ENCODE results near the gene ARPC4.

DNA sequence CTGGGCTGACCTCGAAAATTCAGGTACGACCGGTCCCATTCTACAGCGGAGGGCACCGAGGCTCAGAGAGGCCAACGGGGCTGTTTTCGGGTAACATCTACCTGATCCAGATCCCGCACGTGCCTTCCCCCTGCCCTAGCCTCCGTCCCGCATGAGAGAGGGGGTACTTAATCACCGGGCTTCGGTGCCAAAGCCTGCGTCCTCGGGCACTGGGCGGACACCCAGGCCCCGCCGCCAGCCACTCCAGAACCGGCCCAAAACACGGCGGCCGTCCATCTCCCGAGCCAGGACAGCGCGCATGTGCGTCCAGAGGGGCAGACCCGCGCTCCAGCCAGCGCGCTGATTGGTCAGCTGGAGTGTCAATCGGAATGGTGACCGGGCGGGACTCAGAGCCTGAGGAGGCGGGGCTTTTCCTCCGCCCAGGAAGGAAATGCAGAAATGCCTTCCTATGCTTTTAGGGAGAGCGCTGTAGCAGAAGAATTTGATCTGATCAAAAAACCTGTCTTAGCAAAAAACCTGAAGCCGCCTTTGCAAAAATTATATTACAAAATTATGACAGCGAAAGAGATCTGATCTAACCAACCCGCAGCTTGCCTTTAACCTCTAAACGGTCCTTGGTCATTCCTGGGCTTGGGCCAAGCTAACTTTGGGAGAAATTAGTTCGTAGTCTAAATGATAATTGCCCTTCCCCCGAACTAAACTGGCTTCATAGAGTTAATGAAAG is 51.0 kb downstream of the ARPC4 start, which contains the start of gene RPUSD3:
- TF ChIP-seq, protein P1, sequence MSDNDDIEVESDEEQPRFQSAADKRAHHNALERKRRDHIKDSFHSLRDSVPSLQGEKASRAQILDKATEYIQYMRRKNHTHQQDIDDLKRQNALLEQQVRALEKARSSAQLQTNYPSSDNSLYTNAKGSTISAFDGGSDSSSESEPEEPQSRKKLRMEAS (IDR thresholded peaks at IDR 0.05): peak; percentile 73
- TF ChIP-seq EGR1 (IDR thresholded peaks at IDR 0.05): no peak

All from Ishikawa (cell line).